ELF-1 (cell line): ENCODE data around the gene OLIG2.

Source experiments
- DNase-seq: peaks from one replicate; pipeline ENCODE4 v3.0.0-alpha.2; 2016; ENCODE audit warnings: low read depth, low spot score

OLIG2 gene

GRCh38 chr21:33032434-33033047 is 6.8 kb downstream of the OLIG2 start:
- DNase-seq = no peak

GRCh38 chr21:33033094-33033951 is 7.6 kb downstream of the OLIG2 start:
- peak; percentile 13 for DNase-seq

DNA sequence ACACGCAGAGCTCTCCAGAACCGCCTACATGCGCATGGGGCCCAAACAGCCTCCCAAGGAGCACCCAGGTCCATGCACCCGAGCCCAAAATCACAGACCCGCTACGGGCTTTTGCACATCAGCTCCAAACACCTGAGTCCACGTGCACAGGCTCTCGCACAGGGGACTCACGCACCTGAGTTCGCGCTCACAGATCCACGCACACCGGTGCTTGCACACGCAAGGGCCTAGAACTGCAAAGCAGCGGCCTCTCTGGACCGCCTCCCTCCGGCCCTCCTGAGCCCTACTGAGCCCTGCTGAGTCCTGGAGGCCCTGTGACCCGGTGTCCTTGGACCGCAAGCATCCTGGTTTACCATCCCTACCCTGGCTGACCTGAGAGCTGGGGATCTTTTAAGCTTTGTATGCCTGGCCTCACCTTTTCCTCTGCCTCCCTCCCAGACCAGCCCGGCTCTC is 8.3 kb downstream of the OLIG2 start:
- DNase-seq = no peak

GRCh38 chr21:33035147-33035546 is 9.4 kb downstream of the OLIG2 start:
- no peak for DNase-seq

- no peak for DNase-seq
These were observed 10.9 kb downstream of the OLIG2 start for GRCh38 chr21:33036430-33037162.

DNA sequence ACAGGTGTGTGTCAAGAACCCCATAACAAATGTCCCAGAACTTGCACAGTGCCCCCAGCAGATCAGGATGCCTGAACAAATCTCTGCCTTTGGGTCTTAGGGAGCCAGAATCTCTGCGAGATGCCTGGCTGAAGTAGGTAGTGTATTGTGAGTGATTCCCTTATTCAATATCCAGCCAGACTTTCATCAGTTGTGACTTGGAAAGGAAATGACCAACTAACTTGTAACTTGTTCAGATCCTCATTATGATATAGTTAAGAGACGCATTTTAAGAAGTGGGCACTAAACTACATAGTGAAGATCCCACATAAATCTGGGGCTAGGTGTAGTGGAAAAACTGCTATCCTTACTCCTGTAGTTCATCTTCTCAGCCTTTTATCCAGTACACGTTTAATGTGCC is 11.8 kb downstream of the OLIG2 start:
- DNase-seq = no peak

GRCh38 chr21:33039536-33039935 is 13.8 kb downstream of the OLIG2 start:
- no peak for DNase-seq

DNA sequence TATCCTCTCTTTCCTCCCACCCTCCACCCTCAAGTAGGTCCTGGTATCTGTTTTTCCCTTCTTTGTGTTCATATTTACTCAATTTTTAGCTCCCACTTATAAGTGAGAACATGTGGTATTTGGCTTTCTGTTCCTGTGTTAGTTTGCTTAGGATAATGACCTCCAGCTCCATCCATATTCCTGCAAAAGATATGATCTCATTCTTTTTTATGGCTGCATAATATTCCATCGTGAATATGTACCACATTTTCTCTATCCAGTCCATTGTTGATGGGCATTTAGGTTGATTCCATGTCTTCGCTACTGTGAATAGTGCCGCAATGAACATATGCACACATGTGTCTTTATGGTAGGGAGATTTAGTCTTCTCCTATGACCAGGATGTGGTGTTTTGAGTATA is 14.5 kb downstream of the OLIG2 start:
- DNase-seq = no peak

DNA sequence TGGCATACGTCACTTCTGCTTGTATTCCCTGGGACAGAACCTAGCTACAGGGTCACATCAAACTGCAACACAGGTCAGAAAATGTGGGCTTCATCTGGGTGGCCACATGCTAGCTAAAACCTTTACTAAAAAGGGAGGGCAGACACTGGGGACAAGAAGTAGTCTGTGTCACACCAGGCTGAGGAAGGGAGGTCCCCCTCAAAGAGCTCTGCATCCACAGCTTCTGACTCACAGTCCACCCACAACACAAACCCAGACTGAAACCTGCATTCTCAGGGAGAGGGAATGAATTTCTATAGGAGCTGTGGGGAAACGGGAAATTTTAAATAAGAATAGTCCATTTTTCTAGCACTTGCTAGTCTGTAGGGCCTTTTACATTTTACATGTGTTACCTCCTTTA is 16.2 kb downstream of the OLIG2 start:
- no peak for DNase-seq

GRCh38 chr21:33042812-33043211 is 17.1 kb downstream of the OLIG2 start:
- no peak for DNase-seq

GRCh38 chr21:33046455-33046854 is 20.7 kb downstream of the OLIG2 start:
- no peak for DNase-seq

- no peak for DNase-seq
These were observed 21.5 kb downstream of the OLIG2 start for GRCh38 chr21:33047231-33047630.

DNA sequence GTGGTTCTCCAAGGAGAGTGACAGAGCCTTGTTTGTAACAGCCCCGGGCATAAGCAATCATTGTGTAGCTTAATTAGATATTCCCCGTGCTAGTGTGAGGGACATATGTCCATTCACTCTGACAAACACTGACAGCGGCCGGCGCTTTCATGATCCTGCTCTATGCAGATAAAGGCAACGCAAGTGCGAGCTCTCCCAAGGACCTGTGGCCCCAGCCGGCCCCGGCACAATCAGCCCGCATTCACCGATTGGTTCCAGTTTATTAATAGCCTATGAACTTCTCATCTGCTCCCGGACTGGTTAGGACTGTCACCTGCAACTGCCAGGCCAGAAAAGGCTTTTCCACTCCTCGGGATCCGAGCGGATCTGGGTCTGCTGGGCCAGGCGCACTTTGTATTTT is 26.2 kb downstream of the OLIG2 start:
- DNase-seq = no peak

GRCh38 chr21:33053951-33054350 is 28.2 kb downstream of the OLIG2 start:
- DNase-seq = no peak

GRCh38 chr21:33055991-33056390 is 30.3 kb downstream of the OLIG2 start:
- DNase-seq = no peak

DNA sequence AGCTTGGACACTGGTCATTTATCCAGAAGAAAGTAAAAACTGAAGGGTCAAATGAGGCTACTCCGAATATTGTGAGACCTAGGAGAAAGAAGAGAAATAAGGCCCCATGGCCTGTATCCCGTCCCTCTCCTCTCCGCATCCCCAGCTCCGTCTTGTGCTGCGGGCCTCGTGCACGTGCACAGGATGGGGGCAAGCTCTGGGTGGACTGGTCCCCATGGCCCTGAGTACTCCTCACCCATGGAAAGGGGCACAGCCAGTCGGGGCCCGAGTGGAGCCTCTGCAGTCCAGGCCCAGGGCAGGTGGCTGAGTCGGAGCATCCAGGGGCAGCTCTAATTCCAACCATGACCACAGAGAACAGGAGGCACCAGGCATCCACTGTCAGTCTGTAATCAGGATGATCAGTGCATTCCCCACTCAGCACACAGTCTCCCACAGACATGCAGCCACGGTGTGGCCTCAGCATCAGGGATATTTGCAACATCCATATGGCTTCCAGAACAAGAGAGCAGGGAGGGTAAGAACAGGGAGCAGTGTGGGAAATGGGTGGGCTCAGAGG is 31.7 kb downstream of the OLIG2 start:
- DNase-seq = no peak

DNA sequence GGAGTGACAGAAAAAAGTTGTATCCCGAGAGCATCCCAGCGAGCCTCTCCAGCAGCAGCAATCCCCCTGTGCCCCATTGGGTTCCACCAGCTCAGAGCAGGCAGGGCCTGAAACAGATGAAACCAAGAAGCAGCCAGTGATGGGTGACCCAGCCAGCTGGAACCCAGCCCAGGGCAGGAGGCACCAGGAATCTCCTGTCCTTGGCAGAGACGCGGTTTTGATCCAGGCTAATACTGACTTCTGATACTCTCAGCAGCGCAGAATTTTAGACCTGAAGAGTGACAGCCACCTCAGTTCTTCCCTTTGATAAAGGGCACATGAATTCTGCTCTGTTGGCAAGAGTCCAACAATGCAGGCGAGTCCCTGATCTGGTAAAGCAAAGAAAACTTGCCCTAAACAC is 32.8 kb downstream of the OLIG2 start:
- DNase-seq = no peak

DNA sequence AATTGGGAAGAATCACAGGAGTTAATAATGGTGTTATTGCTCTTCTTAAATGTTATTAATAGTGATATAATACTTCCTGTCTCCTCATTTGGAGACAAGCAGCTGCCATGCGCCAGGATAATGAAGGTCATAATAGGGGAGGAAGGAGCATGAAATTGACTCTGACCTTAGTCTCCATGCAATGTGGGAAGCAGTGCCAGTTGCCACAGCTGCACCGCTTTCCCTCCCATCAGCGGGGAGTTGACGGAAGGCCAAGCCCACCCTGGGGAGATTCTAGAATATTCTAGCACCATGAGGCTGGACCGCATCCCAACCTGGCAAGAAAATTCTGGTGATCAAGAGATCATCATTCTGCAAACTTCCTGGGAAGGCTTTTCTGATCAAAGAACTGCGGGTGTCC is 33.2 kb downstream of the OLIG2 start:
- no peak for DNase-seq

- DNase-seq = no peak
These were observed 33.7 kb downstream of the OLIG2 start for GRCh38 chr21:33059380-33059841.

GRCh38 chr21:33061233-33061632 is 35.5 kb downstream of the OLIG2 start:
- no peak for DNase-seq

DNA sequence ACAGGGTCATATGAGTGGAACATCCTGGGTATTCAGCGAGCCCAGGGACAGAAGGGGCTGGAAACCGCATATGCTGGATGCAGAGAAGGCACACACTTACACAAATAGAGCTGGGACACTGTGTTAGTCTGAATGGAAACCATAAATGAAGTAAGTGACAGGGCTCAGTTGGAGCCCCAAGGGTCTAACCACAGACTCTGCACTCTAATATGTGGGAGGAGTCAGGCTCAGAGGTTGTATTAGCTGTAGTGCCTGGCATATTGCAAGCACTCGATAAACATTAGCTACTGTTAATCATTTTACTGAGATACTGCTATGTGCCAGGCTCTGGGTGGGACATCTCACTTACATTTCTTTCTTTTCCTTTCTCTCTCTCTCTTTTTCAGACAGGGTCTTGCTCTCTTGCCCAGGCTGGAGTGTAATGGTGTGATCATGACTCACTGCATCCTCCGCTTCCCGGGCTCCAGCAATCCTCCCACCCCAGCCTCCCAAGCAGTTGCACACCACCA is 37.7 kb downstream of the OLIG2 start:
- DNase-seq = no peak
